ENCODE data around the gene RAMP3. TPM values are rescaled to one million over a fixed set of nuclear protein-coding genes. Genes with fewer than 3 reads are reported as not detected.

The RAMP3 gene
- total and polyA plus RNA-seq, 10 of the 15 experiments (the other 5 are each of a cell fraction or from before 2014, with no cell fraction given) = not detected

DNA sequence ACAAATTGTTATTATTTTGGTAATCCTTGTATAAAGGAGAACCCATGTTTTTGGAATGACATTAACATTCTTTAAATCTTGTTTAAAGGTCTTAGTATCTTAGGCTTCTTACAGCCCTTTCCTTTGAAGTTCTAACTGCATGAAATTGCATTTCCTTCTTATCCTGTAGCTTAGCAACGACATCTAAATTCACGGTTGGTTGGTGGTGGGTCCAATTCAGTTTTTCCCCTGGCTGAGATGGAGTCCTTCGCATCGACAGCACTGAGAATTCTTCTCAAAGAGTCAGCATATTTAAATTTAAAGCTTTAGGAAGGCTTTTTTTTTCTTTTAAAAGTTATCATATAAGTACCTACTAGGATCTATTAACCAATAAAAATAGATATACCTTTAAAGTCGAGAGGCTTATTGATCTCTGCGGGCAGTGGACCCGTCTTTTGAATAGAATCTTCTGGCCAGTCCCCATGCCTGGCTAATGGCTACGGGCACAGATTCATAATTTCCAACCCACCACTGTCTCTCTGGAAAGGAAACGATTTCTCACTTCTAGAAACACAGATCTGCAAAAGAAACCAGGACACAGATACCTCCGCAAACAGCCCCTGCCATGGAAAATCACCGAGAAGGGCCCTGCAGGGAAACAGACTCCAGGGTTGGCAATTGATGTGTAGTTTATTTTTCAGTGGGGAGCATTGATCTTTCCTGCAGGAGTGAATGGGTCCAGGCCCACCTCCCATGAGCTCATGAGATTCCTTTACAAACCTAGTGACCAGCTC lies 63.4 kb downstream of the RAMP3 start:
- H3K4me3 ChIP-seq = no peak overlapping the region
- H3K4me1 ChIP-seq (ENCODE audit: control insufficient read depth, insufficient read depth, low read length) = no peaks in the 10 kb centered on the region
- no peak overlapping the region for H3K9ac ChIP-seq (ENCODE audit: control insufficient read depth, insufficient read depth, low read length)
- POLR2A ChIA-PET = no interaction called here
- no peaks in the 10 kb centered on the region for H3K79me2 ChIP-seq (ENCODE audit: control insufficient read depth, insufficient read depth, low read length)
- no TSS peak for BruUV-seq (replicated peaks)
- in situ Hi-C loops (cut with MboI) = no loop called here
- intact Hi-C loops (cut with micrococcal nuclease; ENCODE audit: unreplicated experiment) = no loop called here
- no peak overlapping the region for H2AFZ ChIP-seq (ENCODE audit: control insufficient read depth, low read depth, low read length)
- no peaks in the 10 kb centered on the region for H3K9me3 ChIP-seq (replicated peaks; ENCODE audit: control insufficient read depth, insufficient read depth, low read length)
- ATAC-seq (no peak), FAIRE-seq (no peak), DNase-seq (ENCODE audit: low read depth, low spot score) (no peak)
- H3K4me2 ChIP-seq (ENCODE audit: control insufficient read depth, insufficient read depth) = no peak overlapping the region
- RAD21 ChIA-PET (ENCODE audit: unreplicated experiment) = no interaction called here
- no peaks in the 10 kb centered on the region for H3K36me3 ChIP-seq (ENCODE audit: control insufficient read depth in 2 of 2, insufficient read depth in 2 of 2, low read length in 1 of 2)
- CTCF ChIA-PET = interaction anchor here (0.6 to 1.3 kb wide), 2 partner anchors 14 to 655 kb away, joined by 3 read pairs; no protein-coding TSS in a partner anchor
- no peaks in the 10 kb centered on the region; a peak in 1 of 4 replicates for H3K27me3 ChIP-seq (replicated peaks in 1 of 2; ENCODE audit: control insufficient read depth in 2 of 2, insufficient read depth in 2 of 2, low read length in 1 of 2)
- 34% methylated on average over 11 of the region's 11 CpGs for WGBS (ENCODE audit: insufficient coverage, insufficient replicate concordance, low lambda C conversion rate, missing lambda C conversion rate)
- no peak overlapping the region for H3K27ac ChIP-seq (ENCODE audit: control insufficient read depth, insufficient read depth)
- no peaks in the 10 kb centered on the region for H4K20me1 ChIP-seq (ENCODE audit: control insufficient read depth, insufficient read depth)
- SMC1A ChIA-PET (ENCODE audit: uncharacterized antibody, unreplicated experiment) = interaction anchor here (0.7 kb wide), 1 partner anchor 20 kb away, joined by 3 read pairs; no protein-coding TSS in a partner anchor
- TF ChIP-seq ESRRA (IDR thresholded peaks at IDR 0.05; ENCODE audit: low read length) (no peak), TCF3 (IDR thresholded peaks at IDR 0.05; ENCODE audit: borderline replicate concordance, insufficient read depth, low read depth, low read length) (no peak), ZNF207 (IDR thresholded peaks at IDR 0.05; ENCODE audit: borderline replicate concordance) (no peak), ETV6 (conservative IDR thresholded peaks at IDR 0.05 in 1 of 2, IDR thresholded peaks at IDR 0.05 in 1 of 2; ENCODE audit: borderline replicate concordance in 1 of 2, low read depth in 1 of 2) (no peak), KLF5 (IDR thresholded peaks at IDR 0.05; ENCODE audit: partially characterized antibody) (no peak), CBX5 (IDR thresholded peaks at IDR 0.05; ENCODE audit: low read depth) (no peak), FOXK2 (IDR thresholded peaks at IDR 0.05) (no peak), SMARCA5 (IDR thresholded peaks at IDR 0.05) (no peak)
- TF ChIP-seq, protein P1, sequence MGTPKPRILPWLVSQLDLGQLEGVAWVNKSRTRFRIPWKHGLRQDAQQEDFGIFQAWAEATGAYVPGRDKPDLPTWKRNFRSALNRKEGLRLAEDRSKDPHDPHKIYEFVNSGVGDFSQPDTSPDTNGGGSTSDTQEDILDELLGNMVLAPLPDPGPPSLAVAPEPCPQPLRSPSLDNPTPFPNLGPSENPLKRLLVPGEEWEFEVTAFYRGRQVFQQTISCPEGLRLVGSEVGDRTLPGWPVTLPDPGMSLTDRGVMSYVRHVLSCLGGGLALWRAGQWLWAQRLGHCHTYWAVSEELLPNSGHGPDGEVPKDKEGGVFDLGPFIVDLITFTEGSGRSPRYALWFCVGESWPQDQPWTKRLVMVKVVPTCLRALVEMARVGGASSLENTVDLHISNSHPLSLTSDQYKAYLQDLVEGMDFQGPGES (IDR thresholded peaks at IDR 0.05) = no peak
- TF ChIP-seq, protein P2, sequence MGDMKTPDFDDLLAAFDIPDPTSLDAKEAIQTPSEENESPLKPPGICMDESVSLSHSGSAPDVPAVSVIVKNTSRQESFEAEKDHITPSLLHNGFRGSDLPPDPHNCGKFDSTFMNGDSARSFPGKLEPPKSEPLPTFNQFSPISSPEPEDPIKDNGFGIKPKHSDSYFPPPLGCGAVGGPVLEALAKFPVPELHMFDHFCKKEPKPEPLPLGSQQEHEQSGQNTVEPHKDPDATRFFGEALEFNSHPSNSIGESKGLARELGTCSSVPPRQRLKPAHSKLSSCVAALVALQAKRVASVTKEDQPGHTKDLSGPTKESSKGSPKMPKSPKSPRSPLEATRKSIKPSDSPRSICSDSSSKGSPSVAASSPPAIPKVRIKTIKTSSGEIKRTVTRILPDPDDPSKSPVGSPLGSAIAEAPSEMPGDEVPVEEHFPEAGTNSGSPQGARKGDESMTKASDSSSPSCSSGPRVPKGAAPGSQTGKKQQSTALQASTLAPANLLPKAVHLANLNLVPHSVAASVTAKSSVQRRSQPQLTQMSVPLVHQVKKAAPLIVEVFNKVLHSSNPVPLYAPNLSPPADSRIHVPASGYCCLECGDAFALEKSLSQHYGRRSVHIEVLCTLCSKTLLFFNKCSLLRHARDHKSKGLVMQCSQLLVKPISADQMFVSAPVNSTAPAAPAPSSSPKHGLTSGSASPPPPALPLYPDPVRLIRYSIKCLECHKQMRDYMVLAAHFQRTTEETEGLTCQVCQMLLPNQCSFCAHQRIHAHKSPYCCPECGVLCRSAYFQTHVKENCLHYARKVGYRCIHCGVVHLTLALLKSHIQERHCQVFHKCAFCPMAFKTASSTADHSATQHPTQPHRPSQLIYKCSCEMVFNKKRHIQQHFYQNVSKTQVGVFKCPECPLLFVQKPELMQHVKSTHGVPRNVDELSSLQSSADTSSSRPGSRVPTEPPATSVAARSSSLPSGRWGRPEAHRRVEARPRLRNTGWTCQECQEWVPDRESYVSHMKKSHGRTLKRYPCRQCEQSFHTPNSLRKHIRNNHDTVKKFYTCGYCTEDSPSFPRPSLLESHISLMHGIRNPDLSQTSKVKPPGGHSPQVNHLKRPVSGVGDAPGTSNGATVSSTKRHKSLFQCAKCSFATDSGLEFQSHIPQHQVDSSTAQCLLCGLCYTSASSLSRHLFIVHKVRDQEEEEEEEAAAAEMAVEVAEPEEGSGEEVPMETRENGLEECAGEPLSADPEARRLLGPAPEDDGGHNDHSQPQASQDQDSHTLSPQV (IDR thresholded peaks at IDR 0.05) = no peak
- TF ChIP-seq, protein P3, sequence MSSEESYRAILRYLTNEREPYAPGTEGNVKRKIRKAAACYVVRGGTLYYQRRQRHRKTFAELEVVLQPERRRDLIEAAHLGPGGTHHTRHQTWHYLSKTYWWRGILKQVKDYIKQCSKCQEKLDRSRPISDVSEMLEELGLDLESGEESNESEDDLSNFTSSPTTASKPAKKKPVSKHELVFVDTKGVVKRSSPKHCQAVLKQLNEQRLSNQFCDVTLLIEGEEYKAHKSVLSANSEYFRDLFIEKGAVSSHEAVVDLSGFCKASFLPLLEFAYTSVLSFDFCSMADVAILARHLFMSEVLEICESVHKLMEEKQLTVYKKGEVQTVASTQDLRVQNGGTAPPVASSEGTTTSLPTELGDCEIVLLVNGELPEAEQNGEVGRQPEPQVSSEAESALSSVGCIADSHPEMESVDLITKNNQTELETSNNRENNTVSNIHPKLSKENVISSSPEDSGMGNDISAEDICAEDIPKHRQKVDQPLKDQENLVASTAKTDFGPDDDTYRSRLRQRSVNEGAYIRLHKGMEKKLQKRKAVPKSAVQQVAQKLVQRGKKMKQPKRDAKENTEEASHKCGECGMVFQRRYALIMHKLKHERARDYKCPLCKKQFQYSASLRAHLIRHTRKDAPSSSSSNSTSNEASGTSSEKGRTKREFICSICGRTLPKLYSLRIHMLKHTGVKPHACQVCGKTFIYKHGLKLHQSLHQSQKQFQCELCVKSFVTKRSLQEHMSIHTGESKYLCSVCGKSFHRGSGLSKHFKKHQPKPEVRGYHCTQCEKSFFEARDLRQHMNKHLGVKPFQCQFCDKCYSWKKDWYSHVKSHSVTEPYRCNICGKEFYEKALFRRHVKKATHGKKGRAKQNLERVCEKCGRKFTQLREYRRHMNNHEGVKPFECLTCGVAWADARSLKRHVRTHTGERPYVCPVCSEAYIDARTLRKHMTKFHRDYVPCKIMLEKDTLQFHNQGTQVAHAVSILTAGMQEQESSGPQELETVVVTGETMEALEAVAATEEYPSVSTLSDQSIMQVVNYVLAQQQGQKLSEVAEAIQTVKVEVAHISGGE (CRISPR knock-in tag; IDR thresholded peaks at IDR 0.05) = no peak
- TF ChIP-seq, protein P4, sequence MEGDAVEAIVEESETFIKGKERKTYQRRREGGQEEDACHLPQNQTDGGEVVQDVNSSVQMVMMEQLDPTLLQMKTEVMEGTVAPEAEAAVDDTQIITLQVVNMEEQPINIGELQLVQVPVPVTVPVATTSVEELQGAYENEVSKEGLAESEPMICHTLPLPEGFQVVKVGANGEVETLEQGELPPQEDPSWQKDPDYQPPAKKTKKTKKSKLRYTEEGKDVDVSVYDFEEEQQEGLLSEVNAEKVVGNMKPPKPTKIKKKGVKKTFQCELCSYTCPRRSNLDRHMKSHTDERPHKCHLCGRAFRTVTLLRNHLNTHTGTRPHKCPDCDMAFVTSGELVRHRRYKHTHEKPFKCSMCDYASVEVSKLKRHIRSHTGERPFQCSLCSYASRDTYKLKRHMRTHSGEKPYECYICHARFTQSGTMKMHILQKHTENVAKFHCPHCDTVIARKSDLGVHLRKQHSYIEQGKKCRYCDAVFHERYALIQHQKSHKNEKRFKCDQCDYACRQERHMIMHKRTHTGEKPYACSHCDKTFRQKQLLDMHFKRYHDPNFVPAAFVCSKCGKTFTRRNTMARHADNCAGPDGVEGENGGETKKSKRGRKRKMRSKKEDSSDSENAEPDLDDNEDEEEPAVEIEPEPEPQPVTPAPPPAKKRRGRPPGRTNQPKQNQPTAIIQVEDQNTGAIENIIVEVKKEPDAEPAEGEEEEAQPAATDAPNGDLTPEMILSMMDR (IDR thresholded peaks at IDR 0.05 in 2 of 3, conservative IDR thresholded peaks at IDR 0.05 in 1 of 3; ENCODE audit: control insufficient read depth in 2 of 3, extremely low read depth in 1 of 3, insufficient read depth in 1 of 3, low read depth in 3 of 3, low read length in 3 of 3) = no peak

Measured in GM12878 (cell line).